ENCODE data around the gene ADGRG2.
A peak's percentile ranks its signal among the peaks of the same experiment; 100 is the strongest.

The ADGRG2 gene, protein sequence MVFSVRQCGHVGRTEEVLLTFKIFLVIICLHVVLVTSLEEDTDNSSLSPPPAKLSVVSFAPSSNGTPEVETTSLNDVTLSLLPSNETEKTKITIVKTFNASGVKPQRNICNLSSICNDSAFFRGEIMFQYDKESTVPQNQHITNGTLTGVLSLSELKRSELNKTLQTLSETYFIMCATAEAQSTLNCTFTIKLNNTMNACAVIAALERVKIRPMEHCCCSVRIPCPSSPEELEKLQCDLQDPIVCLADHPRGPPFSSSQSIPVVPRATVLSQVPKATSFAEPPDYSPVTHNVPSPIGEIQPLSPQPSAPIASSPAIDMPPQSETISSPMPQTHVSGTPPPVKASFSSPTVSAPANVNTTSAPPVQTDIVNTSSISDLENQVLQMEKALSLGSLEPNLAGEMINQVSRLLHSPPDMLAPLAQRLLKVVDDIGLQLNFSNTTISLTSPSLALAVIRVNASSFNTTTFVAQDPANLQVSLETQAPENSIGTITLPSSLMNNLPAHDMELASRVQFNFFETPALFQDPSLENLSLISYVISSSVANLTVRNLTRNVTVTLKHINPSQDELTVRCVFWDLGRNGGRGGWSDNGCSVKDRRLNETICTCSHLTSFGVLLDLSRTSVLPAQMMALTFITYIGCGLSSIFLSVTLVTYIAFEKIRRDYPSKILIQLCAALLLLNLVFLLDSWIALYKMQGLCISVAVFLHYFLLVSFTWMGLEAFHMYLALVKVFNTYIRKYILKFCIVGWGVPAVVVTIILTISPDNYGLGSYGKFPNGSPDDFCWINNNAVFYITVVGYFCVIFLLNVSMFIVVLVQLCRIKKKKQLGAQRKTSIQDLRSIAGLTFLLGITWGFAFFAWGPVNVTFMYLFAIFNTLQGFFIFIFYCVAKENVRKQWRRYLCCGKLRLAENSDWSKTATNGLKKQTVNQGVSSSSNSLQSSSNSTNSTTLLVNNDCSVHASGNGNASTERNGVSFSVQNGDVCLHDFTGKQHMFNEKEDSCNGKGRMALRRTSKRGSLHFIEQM

DNA sequence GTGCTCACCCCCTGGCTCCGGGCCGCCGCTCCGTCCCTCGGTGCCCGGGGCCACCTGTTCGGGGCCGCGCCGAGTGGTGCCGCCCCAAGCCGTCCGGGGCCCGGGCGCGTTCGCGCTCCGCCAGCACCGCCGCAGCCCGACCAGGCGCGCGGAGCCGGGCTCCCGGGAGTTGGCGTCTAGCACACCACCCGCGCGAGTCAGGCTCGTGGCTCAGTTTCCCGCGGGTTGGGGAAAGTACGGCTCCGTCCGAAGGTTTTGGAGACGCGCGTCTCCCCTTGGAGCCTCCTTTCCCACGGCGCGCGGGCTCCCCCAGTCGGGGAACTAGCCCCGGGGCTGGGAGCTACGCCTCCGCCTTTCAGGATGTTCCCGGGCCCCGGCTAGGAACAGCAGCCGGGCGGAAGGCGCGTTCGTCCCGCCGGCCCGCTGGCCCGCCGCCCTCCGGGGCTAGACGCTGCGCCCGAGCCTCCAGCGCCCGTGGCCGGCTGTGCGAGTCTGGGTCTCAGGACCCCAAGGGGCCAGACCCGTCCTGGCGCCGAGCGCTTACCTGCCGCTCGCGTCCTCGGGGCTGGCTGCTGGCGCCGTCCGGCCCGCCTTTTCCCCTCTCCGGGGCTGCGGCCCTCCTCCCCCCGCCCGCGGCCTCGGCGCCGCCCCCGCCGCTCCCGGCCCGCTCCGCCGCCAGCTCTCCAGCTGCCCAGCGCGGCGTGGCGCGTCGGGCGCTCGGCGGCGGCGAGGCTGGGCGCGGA is at the start of gene ADGRG2:
ADGRG2 (minus strand) TSS at position 571 of the 743 bp plus-strand sequence. CDS start 53,634 bp downstream, outside the sequence.
- peak within 1 kb of the TSS; percentile 12 for H3K4me3 ChIP-seq (ENCODE audit: low read depth, low read length)
- in situ Hi-C loops (cut with HindIII; ENCODE audit: low sequenced_read_pairs): no loop called here
- peak; percentile 6 for DNase-seq (ENCODE audit: low read depth, low spot score)
- TF ChIP-seq, protein P1, sequence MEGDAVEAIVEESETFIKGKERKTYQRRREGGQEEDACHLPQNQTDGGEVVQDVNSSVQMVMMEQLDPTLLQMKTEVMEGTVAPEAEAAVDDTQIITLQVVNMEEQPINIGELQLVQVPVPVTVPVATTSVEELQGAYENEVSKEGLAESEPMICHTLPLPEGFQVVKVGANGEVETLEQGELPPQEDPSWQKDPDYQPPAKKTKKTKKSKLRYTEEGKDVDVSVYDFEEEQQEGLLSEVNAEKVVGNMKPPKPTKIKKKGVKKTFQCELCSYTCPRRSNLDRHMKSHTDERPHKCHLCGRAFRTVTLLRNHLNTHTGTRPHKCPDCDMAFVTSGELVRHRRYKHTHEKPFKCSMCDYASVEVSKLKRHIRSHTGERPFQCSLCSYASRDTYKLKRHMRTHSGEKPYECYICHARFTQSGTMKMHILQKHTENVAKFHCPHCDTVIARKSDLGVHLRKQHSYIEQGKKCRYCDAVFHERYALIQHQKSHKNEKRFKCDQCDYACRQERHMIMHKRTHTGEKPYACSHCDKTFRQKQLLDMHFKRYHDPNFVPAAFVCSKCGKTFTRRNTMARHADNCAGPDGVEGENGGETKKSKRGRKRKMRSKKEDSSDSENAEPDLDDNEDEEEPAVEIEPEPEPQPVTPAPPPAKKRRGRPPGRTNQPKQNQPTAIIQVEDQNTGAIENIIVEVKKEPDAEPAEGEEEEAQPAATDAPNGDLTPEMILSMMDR (IDR thresholded peaks at IDR 0.05; ENCODE audit: low read depth, low read length): peak; percentile 13

DNA sequence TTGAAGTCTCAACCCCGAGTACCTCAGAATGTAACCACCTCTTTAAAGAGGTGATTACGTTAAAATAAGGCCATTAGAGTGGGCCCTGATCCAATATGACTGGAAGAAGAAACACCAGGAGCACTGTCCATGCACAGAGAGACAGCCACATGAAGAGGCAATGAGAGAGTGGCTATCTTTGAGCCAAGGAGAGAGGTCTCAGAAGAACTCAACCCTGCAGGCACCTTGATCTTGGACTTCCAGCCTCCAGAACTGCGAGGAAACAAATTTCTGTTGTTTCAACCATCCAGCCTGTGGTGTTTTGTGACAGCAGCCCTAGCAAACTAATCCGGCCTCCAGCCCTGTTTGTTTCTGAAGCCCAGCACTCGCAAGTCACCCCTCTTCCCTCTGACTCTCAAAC is 46.3 kb upstream of the ADGRG2 start:
- in situ Hi-C loops (cut with HindIII; ENCODE audit: low sequenced_read_pairs): no loop called here
- no peak for DNase-seq (ENCODE audit: low read depth, low spot score)
- TF ChIP-seq, protein P1 (IDR thresholded peaks at IDR 0.05; ENCODE audit: low read depth, low read length): no peak
- H3K4me3 ChIP-seq (ENCODE audit: low read depth, low read length): no peak overlapping the region

DNA sequence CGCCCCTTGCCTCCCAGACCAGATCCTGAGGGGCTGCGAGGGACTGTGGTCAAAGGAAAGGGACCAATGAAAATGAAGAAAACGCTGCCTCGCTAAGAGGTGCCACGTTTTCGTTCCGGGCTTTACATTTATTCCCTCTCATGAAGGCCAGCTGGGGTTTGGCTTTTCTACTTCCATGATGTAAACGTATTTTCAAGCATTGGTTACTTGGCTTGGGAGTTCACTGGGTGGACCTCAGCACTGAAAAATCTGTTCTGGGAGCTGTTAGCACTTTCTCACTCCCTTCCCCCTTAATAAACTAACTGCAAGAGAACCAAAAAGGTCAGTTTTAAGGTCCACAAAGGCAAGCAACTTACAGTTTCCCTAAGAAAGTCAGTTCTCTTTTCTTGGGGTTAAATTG is 40.6 kb upstream of the ADGRG2 start:
- DNase-seq (ENCODE audit: low read depth, low spot score): no peak
- TF ChIP-seq, protein P1 (IDR thresholded peaks at IDR 0.05; ENCODE audit: low read depth, low read length): no peak
- H3K4me3 ChIP-seq (ENCODE audit: low read depth, low read length): no peak overlapping the region
- in situ Hi-C loops (cut with HindIII; ENCODE audit: low sequenced_read_pairs): no loop called here

DNA sequence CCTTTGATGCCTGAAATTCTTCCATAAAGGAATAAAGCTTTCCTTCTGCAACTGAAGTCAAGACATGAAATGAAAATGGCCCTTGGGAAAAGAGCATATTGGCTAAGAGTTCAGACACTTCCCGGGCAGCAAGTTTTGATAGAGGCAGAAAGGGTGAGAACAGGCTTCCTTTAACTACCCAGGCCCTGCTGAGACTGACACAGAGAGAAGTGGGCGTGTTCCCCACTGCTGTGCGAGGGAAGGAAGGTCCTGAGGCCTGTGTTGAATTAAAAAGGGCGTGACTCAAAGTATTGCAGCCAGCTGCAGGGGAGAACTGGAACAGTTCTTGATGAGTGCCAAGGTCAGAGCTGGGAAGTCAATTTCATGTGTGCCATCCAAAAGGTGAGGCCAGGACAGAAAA is 33.9 kb upstream of the ADGRG2 start:
- no peak for DNase-seq (ENCODE audit: low read depth, low spot score)
- in situ Hi-C loops (cut with HindIII; ENCODE audit: low sequenced_read_pairs): no loop called here
- TF ChIP-seq, protein P1 (IDR thresholded peaks at IDR 0.05; ENCODE audit: low read depth, low read length): no peak

DNA sequence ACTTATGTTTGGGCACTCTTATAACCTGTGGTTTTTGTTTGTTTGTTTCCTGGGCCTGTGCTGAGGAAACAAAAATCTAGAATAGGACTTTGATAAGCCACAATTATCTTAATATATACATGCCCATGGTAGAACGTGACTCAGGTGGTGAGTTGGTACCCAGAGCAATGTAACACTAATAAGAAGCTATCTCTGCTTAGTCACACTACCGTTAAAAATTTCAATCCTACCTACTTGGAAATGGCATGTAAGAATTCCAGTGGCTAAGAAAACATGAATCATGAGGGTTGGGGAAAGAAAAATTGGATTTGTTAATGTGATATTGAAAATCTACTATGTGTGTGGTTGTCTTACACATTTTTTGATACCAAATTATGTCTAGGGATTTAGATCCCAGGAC is 30.5 kb upstream of the ADGRG2 start:
- peak; percentile 18 for DNase-seq (ENCODE audit: low read depth, low spot score)
- in situ Hi-C loops (cut with HindIII; ENCODE audit: low sequenced_read_pairs): no loop called here

More for the DNA sequence above, 33.9 kb upstream of the ADGRG2 start:
- no peak overlapping the region for H3K4me3 ChIP-seq (ENCODE audit: low read depth, low read length)

More for the DNA sequence above, 30.5 kb upstream of the ADGRG2 start:
- TF ChIP-seq, protein P1 (IDR thresholded peaks at IDR 0.05; ENCODE audit: low read depth, low read length): no peak
- no peak overlapping the region for H3K4me3 ChIP-seq (ENCODE audit: low read depth, low read length)

Data from astrocyte of the spinal cord (primary cell).